MCF 10A (cell line): Measurements from ENCODE around the gene CES3. TPM values are rescaled to one million over a fixed set of nuclear protein-coding genes. Genes with fewer than 3 reads are reported as not detected.

Experiments used
- Bru-seq: library from RNA; stranded (reverse); fragments of 400-500 nt; gene quantifications from one replicate; lab custom pipeline; 2021; lab: Mats Ljungman, UMichigan
- BruChase-seq, 2 experiments: library from RNA; stranded (reverse); fragments of 400-500 nt; gene quantifications; one replicate each; lab custom pipeline; 2021; lab: Mats Ljungman, UMichigan
- BruUV-seq: library from RNA; stranded (reverse); fragments of 400-500 nt; replicated peaks from 2 replicates; lab custom pipeline; 2021; lab: Mats Ljungman, UMichigan
- CTCF ChIA-PET: fragments of 300-600 bp; sonication (Branson Sonifier 250); formaldehyde crosslinking; extraction: SDS; loops from one replicate; lab custom pipeline; 2021; ENCODE audit warnings: antibody characterized with exemption, inconsistent platforms; lab: Yijun Ruan, JAX
- POLR2A ChIA-PET: fragments of 300-600, 350-650 bp; sonication (Branson Sonifier 250); formaldehyde crosslinking; extraction: SDS; loops from one replicate; lab custom pipeline; 2020; ENCODE audit warnings: antibody characterized with exemption, inconsistent platforms; lab: Yijun Ruan, JAX
- DNase-seq: peaks from one replicate; pipeline ENCODE4 v3.0.0-alpha.2; 2018; ENCODE audit not compliant: unreplicated experiment
- H3K27ac Mint-ChIP-seq: one replicate; pipeline ENCODE4 v1.8.0; 2022; ENCODE audit warnings: mild to moderate bottlenecking, low read depth, mixed read lengths; ENCODE audit not compliant: unreplicated experiment
- H3K27me3 Mint-ChIP-seq: one replicate; pipeline ENCODE4 v1.8.0; 2022; ENCODE audit warnings: mixed read lengths; ENCODE audit not compliant: insufficient read depth, unreplicated experiment
- H3K36me3 Mint-ChIP-seq: one replicate; pipeline ENCODE4 v1.8.0; 2022; ENCODE audit warnings: mild to moderate bottlenecking, moderate library complexity, mixed read lengths; ENCODE audit not compliant: insufficient read depth, unreplicated experiment
- H3K4me1 Mint-ChIP-seq: one replicate; pipeline ENCODE4 v1.8.0; 2022; ENCODE audit warnings: mixed read lengths; ENCODE audit not compliant: insufficient read depth, unreplicated experiment
- H3K4me3 Mint-ChIP-seq: one replicate; pipeline ENCODE4 v1.8.0; 2022; ENCODE audit warnings: mild to moderate bottlenecking, moderate library complexity, mixed read lengths; ENCODE audit not compliant: unreplicated experiment
- H3K9me3 Mint-ChIP-seq: one replicate; pipeline ENCODE4 v1.8.0; 2022; ENCODE audit warnings: mixed read lengths; ENCODE audit not compliant: unreplicated experiment
- intact Hi-C: fragments of 100-400 bp; cut with micrococcal nuclease; formaldehyde crosslinking; loops from 2 replicates; pipeline ENCODE4 v1.14.1; 2022
- long read RNA-seq: library from polyadenylated mRNA; stranded (forward); transcript quantifications from one replicate; pipeline ENCODE4 v2.0.0, GENCODE V29; 2022
- total RNA-seq: library from RNA; stranded (reverse); gene quantifications from 2 replicates; pipeline ENCODE4 v1.2.3, GENCODE V29; 2022
- TF ChIP-seq, protein P1 (sequence below): fragments of 200-600 bp; IDR thresholded peaks from one replicate; pipeline ENCODE4 v1.8.0; 2022; ENCODE audit warnings: antibody characterized with exemption, mild to moderate bottlenecking; ENCODE audit not compliant: unreplicated experiment

The CES3 gene, protein sequence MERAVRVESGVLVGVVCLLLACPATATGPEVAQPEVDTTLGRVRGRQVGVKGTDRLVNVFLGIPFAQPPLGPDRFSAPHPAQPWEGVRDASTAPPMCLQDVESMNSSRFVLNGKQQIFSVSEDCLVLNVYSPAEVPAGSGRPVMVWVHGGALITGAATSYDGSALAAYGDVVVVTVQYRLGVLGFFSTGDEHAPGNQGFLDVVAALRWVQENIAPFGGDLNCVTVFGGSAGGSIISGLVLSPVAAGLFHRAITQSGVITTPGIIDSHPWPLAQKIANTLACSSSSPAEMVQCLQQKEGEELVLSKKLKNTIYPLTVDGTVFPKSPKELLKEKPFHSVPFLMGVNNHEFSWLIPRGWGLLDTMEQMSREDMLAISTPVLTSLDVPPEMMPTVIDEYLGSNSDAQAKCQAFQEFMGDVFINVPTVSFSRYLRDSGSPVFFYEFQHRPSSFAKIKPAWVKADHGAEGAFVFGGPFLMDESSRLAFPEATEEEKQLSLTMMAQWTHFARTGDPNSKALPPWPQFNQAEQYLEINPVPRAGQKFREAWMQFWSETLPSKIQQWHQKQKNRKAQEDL
- total RNA-seq = 0.52 and 0.65 TPM in 2 replicates
- percentile 16 among the genes with signal in this experiment for Bru-seq, nascent RNA
- BruChase-seq, experiment 1, labeled RNA remaining after a 6-hour chase = percentile 41 among the genes with signal in this experiment
- percentile 29 among the genes with signal in this experiment for BruChase-seq, experiment 2, labeled RNA remaining after a 2-hour chase
- long read RNA-seq, partial matches to known transcripts = 1 of 1 reads
- long read RNA-seq, other reads (novel, unspliced or antisense) = 0 of 1 reads

DNA sequence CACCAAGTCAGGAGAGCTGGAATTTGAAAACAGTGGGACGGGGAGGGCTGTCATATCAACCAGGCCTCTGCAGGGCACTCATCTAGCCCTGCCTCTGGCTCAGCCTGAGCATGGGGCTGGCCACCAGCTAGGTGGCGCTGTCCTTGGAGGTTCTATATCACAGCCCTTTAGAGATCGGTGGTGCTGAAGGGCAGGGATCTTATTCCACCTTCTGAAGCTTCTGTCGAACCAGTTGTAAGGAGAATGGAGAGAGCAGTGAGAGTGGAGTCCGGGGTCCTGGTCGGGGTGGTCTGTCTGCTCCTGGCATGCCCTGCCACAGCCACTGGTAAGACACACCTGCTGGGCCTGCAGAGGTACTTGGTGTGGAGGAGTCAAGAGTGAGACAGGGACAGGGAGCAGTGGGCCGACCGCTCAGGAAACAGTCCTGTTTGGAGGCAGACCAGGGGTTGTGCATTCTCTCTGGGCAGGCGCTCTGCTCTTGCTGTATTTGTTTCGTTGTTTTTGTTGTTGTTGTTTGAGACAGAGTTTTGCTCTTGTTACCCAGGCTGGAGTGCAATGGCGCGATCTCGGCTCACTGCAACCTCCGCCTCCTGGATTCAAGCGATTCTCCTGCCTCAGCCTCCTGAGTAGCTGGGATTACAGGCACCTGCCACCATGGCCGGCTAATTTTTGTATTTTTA, at the start of gene CES3:
CES3 (plus strand) TSS at position 202 of the 680 bp plus-strand sequence; CDS start at position 244, 42 bp downstream.
- H3K36me3 Mint-ChIP-seq = no peaks in the 10 kb centered on the region
- CTCF ChIA-PET = interaction anchor here (0.6 to 6.2 kb wide), 11 partner anchors 9 to 260 kb away, joined by 3 to 30 read pairs (median 3); no protein-coding TSS in a partner anchor
- no peak within 1 kb of the TSS for H3K27ac Mint-ChIP-seq
- H3K4me3 Mint-ChIP-seq = no peak within 1 kb of the TSS
- H3K9me3 Mint-ChIP-seq = no peaks in the 10 kb centered on the region
- TF ChIP-seq, protein P1, sequence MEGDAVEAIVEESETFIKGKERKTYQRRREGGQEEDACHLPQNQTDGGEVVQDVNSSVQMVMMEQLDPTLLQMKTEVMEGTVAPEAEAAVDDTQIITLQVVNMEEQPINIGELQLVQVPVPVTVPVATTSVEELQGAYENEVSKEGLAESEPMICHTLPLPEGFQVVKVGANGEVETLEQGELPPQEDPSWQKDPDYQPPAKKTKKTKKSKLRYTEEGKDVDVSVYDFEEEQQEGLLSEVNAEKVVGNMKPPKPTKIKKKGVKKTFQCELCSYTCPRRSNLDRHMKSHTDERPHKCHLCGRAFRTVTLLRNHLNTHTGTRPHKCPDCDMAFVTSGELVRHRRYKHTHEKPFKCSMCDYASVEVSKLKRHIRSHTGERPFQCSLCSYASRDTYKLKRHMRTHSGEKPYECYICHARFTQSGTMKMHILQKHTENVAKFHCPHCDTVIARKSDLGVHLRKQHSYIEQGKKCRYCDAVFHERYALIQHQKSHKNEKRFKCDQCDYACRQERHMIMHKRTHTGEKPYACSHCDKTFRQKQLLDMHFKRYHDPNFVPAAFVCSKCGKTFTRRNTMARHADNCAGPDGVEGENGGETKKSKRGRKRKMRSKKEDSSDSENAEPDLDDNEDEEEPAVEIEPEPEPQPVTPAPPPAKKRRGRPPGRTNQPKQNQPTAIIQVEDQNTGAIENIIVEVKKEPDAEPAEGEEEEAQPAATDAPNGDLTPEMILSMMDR = peak; percentile 66
- peak; percentile 66 for DNase-seq
- peaks cover 9% of the 10 kb centered on the region for H3K4me1 Mint-ChIP-seq
- POLR2A ChIA-PET = interaction anchor here (0.8 to 0.9 kb wide), 2 partner anchors 9 to 518 kb away, joined by 3 to 4 read pairs; no protein-coding TSS in a partner anchor
- intact Hi-C loops = no loop called here
- BruUV-seq = no TSS peak
- H3K27me3 Mint-ChIP-seq = peaks cover 11% of the 10 kb centered on the region

DNA sequence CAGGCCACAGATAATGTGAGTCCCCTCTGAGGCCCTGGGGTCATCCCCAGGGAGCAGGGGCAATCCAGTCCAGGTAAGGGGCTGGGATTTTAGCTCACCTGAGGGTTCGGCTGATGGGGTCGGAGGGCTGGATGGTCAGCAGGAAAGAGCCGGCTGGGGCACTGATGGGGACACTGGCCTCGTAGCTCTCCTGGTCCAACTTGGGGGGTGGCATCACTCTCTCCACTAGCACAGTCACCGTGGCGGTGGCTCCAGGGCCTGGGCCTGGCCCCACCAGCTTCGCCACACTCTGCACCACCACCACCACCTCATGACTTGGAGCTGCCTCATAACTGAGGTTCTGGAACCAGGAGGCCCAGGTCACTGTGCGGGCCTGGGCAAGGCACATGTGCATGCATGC, 49.3 kb upstream of the CES3 start:
- DNase-seq = no peak
- no peak overlapping the region for H3K4me3 Mint-ChIP-seq
- peaks cover 14% of the 10 kb centered on the region for H3K4me1 Mint-ChIP-seq
- intact Hi-C loops = no loop called here
- no peaks in the 10 kb centered on the region for H3K27me3 Mint-ChIP-seq
- H3K27ac Mint-ChIP-seq = no peak overlapping the region
- CTCF ChIA-PET = interaction anchor here (3.1 kb wide), 1 partner anchor 17 kb away, joined by 11 read pairs; no protein-coding TSS in a partner anchor
- TF ChIP-seq, protein P1 = no peak
- no TSS peak for BruUV-seq
- no peaks in the 10 kb centered on the region for H3K36me3 Mint-ChIP-seq
- H3K9me3 Mint-ChIP-seq = no peaks in the 10 kb centered on the region
- POLR2A ChIA-PET = interaction anchor here (0.8 to 2.5 kb wide), 3 partner anchors 16 to 23 kb away, joined by 3 to 7 read pairs (median 5); partner anchors contain the start of gene CIAO2B

DNA sequence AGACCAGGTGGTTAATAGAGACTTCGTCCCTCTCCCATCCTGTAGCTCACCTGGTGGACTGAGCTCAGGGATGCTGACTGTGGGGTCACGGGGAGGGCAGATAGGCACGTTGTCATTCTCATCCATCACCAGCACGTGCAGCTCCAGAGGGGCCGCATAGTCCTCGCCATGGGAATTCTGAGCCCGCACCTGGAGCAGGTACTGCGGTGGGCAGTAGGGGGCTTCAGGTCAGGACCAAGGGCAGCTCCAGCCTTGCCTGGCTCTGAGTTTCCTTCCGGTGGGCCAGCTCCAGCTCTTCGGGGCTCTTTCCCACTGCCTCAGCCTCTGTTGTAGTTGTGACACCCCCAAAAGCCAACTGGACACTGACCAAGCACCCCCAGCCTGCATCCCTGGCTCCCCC, 48.0 kb upstream of the CES3 start:
- no TSS peak for BruUV-seq
- intact Hi-C loops = no loop called here
- no peaks in the 10 kb centered on the region for H3K27me3 Mint-ChIP-seq
- peaks cover 14% of the 10 kb centered on the region for H3K4me1 Mint-ChIP-seq
- TF ChIP-seq, protein P1 = no peak
- H3K27ac Mint-ChIP-seq = no peak overlapping the region
- ChIA-PET CTCF (interaction anchor here (0.8 to 1.2 kb wide), 2 partner anchors 18 to 20 kb away, joined by 3 to 5 read pairs; no protein-coding TSS in a partner anchor), POLR2A (interaction anchor here (1.2 kb wide), 1 partner anchor 17 kb away, joined by 3 read pairs; no protein-coding TSS in a partner anchor)
- H3K36me3 Mint-ChIP-seq = no peaks in the 10 kb centered on the region
- no peaks in the 10 kb centered on the region for H3K9me3 Mint-ChIP-seq
- no peak overlapping the region for H3K4me3 Mint-ChIP-seq
- DNase-seq = no peak
